Left lung (tissue), 10 donors: ENCODE measurements around the gene SHISA8. TPM values are rescaled to one million over a fixed set of nuclear protein-coding genes. Genes with fewer than 3 reads are reported as not detected.

Experiments
- ATAC-seq: fragments of 200-7000 bp; cut with Tn5 transposase; one replicate; pipeline ENCODE4 v1.9.1; 2020; ENCODE audit warnings: moderate library complexity
- DNase-seq, 4 donors: peaks; one replicate each; pipeline ENCODE4 v3.0.0-alpha.2; 2013 to 2020
- H3K27ac ChIP-seq, 2 donors: fragments of 200-600 bp; sonication (generic) in 1 of 2; one replicate each; pipeline versions ENCODE4 v1.5.0 to v1.8.0; 2020 to 2021
- H3K27me3 ChIP-seq, 2 donors: fragments of 200-600 bp; sonication (generic) in 1 of 2; one replicate each; pipeline versions ENCODE4 v1.5.0 to v1.8.0; 2020 to 2021
- H3K36me3 ChIP-seq, 2 donors: fragments of 200-600 bp; sonication (generic) in 1 of 2; one replicate each; pipeline versions ENCODE4 v1.5.0 to v1.8.0; 2020 to 2021
- H3K4me1 ChIP-seq, 2 donors: fragments of 200-600 bp; one replicate each; pipeline ENCODE4 v1.8.0; 2021
- H3K4me3 ChIP-seq, 2 donors: fragments of 200-600 bp; sonication (generic) in 1 of 2; one replicate each; pipeline versions ENCODE4 v1.5.0 to v1.8.0; 2020 to 2021; ENCODE audit warnings: mild to moderate bottlenecking in 1 of 2
- H3K9me3 ChIP-seq, 2 donors: fragments of 200-600 bp; sonication (generic) in 1 of 2; one replicate each; pipeline versions ENCODE4 v1.5.0 to v1.8.0; 2020 to 2021
- intact Hi-C, 2 donors: fragments of 100-400 bp; cut with DNase I; formaldehyde crosslinking; loops; one replicate each; pipeline versions ENCODE4 v1.11.2 to v1.14.2; 2022
- polyA plus RNA-seq, 6 donors: library from polyadenylated mRNA; unstranded; fragments of 120-200 nt; gene quantifications; one replicate each; pipeline ENCODE4 v1.2.1, GENCODE V29; 2013; ENCODE audit not compliant: insufficient read length in 6 of 6
- total RNA-seq, 2 donors: library from RNA; stranded (reverse); fragmentation: NEBNext Ultra II Directional; extraction: Animal tissue kit (Norgen Biotek cat#: 25700); gene quantifications; one replicate each; pipeline ENCODE4 v1.2.1, GENCODE V29; 2021
- TF ChIP-seq, protein P1 (sequence below), 2 donors: fragments of 200-600 bp; sonication (generic) in 1 of 2; IDR thresholded peaks; one replicate each; pipeline versions ENCODE4 v1.5.0 to v1.8.0; 2021; ENCODE audit warnings: antibody characterized with exemption in 2 of 2
- donor health status: DM: no; HTN: yes; CAD: no.
- donor health status: DM: no; HTN: no; CAD: no.

SHISA8 gene
- total and polyA plus RNA-seq, 8 donors = 0.11 to 0.24 TPM; not detected in 6

- DNase-seq (no peak), ATAC-seq (no peak)
- no peak overlapping the region for H3K4me3 ChIP-seq
- H3K27me3 ChIP-seq = no peaks in the 10 kb centered on the region
- no peaks in the 10 kb centered on the region for H3K9me3 ChIP-seq
- TF ChIP-seq, protein P1, sequence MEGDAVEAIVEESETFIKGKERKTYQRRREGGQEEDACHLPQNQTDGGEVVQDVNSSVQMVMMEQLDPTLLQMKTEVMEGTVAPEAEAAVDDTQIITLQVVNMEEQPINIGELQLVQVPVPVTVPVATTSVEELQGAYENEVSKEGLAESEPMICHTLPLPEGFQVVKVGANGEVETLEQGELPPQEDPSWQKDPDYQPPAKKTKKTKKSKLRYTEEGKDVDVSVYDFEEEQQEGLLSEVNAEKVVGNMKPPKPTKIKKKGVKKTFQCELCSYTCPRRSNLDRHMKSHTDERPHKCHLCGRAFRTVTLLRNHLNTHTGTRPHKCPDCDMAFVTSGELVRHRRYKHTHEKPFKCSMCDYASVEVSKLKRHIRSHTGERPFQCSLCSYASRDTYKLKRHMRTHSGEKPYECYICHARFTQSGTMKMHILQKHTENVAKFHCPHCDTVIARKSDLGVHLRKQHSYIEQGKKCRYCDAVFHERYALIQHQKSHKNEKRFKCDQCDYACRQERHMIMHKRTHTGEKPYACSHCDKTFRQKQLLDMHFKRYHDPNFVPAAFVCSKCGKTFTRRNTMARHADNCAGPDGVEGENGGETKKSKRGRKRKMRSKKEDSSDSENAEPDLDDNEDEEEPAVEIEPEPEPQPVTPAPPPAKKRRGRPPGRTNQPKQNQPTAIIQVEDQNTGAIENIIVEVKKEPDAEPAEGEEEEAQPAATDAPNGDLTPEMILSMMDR (IDR thresholded peaks at IDR 0.05) = no peak
- intact Hi-C loops = loop anchor here in 1 of 2 donors (10.0 kb wide), 1 partner anchor 115 kb away; no protein-coding TSS in a partner anchor
- no peaks in the 10 kb centered on the region for H3K36me3 ChIP-seq
- peaks cover 4 to 10% of the 10 kb centered on the region in 2 donors for H3K4me1 ChIP-seq
- H3K27ac ChIP-seq = peak overlapping the region; percentile 65
Measured at GRCh38 chr22:41939981-41940831, 25.3 kb upstream of the SHISA8 start.

GRCh38 chr22:41936894-41937169 is 22.0 kb upstream of the SHISA8 start:
- intact Hi-C loops = no loop called here
- H3K27me3 ChIP-seq = no peaks in the 10 kb centered on the region
- H3K4me3 ChIP-seq = no peak overlapping the region
- DNase-seq (no peak), ATAC-seq (no peak)
- TF ChIP-seq, protein P1 (IDR thresholded peaks at IDR 0.05) = no peak
- H3K27ac ChIP-seq = no peak overlapping the region
- H3K36me3 ChIP-seq = no peaks in the 10 kb centered on the region
- H3K9me3 ChIP-seq = no peaks in the 10 kb centered on the region
- H3K4me1 ChIP-seq = peaks cover 4 to 10% of the 10 kb centered on the region in 2 donors

DNA sequence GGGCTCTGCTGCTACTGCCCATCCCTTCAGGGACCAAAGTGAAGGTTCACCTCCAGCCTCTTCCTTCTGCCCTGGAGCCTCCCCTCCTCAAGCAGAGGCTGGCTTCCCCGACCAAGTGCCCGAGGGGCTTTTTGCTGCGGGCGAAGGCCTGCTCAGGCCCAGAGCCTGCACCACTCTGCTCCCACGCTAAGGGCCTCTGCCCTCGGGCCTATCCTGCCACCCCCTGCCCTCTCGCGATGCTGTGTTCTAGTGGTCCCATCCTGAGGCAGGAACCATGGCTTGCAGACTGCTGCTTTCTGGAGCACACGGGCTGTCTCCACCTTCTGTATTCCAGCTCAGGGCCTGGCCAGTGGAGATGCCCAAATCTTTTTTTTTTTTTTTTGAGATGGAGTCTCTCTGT is 20.6 kb upstream of the SHISA8 start:
- DNase-seq = no peak
- Histone ChIP-seq H3K27ac (no peak overlapping the region), H3K9me3 (no peaks in the 10 kb centered on the region), H3K4me3 (no peak overlapping the region), H3K4me1 (peaks cover 0 to 2% of the 10 kb centered on the region in 2 donors), H3K27me3 (no peaks in the 10 kb centered on the region), H3K36me3 (no peaks in the 10 kb centered on the region)
- intact Hi-C loops = no loop called here
- ATAC-seq = no peak
- TF ChIP-seq, protein P1 (IDR thresholded peaks at IDR 0.05) = no peak

- no peak for ATAC-seq
- intact Hi-C loops = no loop called here
- H3K4me3 ChIP-seq = no peak overlapping the region
- H3K4me1 ChIP-seq = no peaks in the 10 kb centered on the region
- DNase-seq = no peak
- no peak overlapping the region for H3K27ac ChIP-seq
- TF ChIP-seq, protein P1 (IDR thresholded peaks at IDR 0.05) = no peak
- no peaks in the 10 kb centered on the region for H3K36me3 ChIP-seq
- no peaks in the 10 kb centered on the region for H3K9me3 ChIP-seq
- no peaks in the 10 kb centered on the region for H3K27me3 ChIP-seq
Measured at GRCh38 chr22:41935015-41935351, 20.1 kb upstream of the SHISA8 start.

DNA sequence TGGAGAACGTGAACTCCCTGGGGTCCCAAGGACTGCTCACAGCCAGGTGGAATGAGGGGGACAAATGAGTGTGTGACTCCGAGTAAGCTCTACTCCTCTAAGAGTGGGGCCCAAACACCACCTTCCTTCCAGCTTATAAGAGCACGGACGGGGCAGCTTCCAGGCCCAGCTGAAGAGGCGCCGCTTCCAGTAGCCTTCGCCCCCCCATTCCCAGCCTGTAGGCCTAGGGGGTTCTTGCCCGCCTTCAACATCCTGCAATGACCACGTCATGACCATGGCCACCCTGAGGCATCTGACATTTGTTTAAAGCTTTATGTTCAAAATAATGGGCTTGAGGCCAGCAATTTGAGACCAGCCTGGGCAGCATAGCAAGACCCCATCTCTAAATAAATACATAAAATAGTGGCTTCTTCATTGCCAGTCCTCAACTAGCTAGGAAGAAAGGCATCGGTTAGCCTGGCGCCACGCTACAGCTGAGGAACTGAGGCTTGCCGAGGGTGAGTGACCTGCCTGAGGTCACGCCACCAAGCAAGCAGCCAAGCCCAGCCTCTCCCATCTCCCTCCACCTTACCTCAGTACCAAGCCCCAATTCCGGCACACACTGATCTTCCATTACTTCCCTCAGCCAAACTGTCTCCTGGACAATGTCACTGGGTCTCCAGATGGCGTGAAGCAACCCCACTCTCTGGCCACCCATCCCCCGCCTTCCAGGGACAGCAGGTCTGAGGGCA is 19.6 kb upstream of the SHISA8 start:
- Histone ChIP-seq H3K27me3 (no peaks in the 10 kb centered on the region), H3K4me1 (no peaks in the 10 kb centered on the region), H3K27ac (no peak overlapping the region), H3K4me3 (no peak overlapping the region), H3K9me3 (no peaks in the 10 kb centered on the region), H3K36me3 (no peaks in the 10 kb centered on the region)
- intact Hi-C loops = no loop called here
- DNase-seq (no peak), ATAC-seq (no peak)
- TF ChIP-seq, protein P1 (IDR thresholded peaks at IDR 0.05) = no peak
